Measurements from ENCODE around the gene EI24.
A peak's percentile ranks its signal among the peaks of the same experiment; 100 is the strongest.
"Not testable (repeated sequence)": the region's sequence is repeated elsewhere in the genome, so short reads cannot be mapped to it uniquely, and the experiment has no call there.

EI24 gene

DNA sequence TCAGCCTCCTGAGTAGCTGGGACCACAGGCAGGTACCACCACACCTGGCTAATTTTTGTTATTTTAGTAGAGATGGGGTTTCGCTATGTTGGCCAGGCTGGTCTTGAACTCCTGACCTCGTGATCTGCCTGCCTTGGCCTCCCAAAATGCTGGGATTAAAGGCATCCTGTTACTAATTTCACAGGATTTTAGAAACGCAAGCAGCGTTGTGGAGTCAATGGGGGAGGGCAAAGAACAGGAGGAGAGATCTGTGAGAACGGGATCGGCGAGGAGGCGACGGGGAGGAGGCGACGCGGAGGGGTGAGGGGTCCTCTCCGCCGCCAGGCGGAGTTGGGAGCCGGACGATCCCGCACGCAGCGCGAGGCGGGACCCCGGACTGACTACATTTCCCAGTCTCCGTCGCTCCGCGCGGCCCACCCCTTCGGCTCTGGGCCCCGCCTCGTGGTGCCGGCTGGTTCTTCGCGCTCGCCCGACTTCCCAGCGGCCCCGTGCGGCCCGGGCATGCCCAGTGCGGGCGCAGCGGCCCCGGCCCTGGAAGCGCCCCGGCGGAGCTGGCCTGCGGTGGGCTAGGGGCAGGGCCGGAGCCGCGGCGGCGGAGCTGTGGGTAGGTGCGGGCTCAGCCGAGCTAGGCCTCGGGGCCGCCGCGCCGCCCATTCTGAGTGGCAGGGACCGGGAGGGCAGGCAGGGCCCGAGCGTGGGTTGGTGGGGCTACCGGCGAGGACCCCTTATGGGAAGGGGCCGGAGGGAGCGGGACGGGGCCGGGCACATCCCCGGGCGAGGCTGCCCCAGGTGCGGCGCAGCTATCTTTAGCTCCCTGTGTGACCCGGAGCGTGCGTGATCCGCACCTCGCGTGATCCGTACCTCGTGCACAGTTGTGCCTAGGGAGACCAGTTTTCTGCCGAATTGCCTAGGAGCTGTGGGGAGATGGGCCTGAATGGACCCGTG, at the start of gene EI24:
Gene EI24 (plus strand): TSS at position 508 of the 945 bp plus-strand sequence. CDS start 3,051 bp downstream, outside the sequence.
- peak; percentile 93 for DNase-seq (ENCODE audit: low spot score)

- DNase-seq (ENCODE audit: low spot score) = no peak
Measured at GRCh38 chr11:125519860-125520834, 49.1 kb upstream of the EI24 start.

DNA sequence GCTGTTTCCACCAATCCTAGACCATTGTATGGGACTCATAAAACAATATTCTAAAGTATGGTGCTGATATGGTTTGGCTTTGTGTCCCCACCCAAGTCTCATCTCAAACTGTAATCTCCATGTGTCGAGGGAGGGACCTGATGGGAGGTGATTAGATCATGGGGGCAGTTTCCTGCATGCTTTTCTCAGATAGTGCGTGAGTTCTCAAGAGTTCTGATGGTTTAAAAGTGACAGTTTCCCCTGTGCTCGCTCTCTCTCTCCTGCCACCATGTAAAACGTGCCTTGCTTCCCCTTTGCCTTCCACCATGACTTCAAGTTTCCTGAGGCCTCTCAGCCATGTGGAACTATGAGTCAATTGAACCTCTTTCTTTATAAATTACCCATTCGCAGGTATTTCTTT, 44.0 kb upstream of the EI24 start:
- no peak for DNase-seq (ENCODE audit: low spot score)

DNA sequence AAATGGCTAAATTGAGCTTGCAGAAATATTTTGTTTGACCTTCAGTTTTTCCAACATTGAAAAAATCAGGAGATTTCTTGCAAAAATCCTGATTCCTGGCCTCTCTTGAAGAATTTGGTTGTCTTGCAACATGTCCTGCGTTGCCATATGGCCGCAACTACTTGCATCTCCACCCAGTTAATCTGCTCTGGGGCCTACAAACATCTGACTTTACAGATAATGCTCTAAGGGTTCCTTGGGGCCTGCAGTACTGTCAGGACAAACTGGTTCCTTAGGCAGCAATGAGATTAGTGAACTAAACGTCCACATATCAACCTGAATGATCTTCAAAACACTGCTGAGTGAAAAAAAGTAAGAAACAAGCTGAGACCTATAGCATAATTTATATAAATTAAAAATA, 36.6 kb upstream of the EI24 start:
- no peak for DNase-seq (ENCODE audit: low spot score)

- no peak for DNase-seq (ENCODE audit: low spot score)
Measured at GRCh38 chr11:125535585-125535984, 33.7 kb upstream of the EI24 start.

GRCh38 chr11:125536834-125537233, 32.4 kb upstream of the EI24 start:
- DNase-seq (ENCODE audit: low spot score) = not testable (repeated sequence)

DNA sequence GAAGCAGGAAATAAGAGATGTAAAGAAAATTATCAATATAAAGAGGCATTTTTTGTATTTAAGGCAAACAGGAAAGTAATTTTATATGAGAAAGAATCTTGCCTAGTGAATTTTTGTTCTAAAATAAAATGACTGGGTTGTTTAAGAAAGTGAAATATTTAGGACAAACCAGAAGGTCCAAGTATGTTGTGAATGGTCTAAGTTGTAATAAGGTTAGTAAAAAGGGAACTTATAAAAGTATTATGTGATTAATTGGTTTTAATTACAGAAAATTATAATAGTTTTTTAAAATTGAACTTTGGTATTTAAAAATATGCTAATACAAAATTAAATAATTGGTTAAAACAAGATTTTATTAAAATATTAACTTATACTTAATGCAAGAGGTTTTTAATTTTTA, 26.6 kb upstream of the EI24 start:
- no peak for DNase-seq (ENCODE audit: low spot score)

- DNase-seq (ENCODE audit: low spot score) = no peak
Measured at GRCh38 chr11:125550780-125551179, 18.5 kb upstream of the EI24 start.

GRCh38 chr11:125551835-125552342, 17.4 kb upstream of the EI24 start:
- DNase-seq (ENCODE audit: low spot score) = no peak

- no peak for DNase-seq (ENCODE audit: low spot score)
Measured at GRCh38 chr11:125552927-125553326, 16.4 kb upstream of the EI24 start.

DNA sequence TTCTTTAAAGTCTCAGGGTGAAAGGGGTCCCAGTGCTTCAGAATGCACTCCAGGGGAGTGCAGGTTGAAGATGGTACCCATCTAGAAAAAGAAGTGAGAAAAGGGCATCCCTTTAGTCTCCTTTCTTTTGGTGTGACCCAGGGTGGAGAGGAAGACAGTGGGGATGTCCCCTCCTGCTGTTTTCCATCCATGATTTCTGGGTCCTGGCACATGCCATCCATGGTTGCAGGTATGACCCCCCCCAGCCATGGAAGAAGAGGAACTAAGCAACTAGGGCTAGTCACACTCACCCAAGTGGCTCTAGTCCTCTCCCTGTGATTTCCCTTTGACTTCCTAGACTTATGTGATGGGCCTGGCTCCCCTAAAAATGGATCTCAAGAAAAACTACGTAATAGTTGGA, 15.9 kb upstream of the EI24 start:
- DNase-seq (ENCODE audit: low spot score) = no peak

GRCh38 chr11:125554038-125554437, 15.2 kb upstream of the EI24 start:
- no peak for DNase-seq (ENCODE audit: low spot score)

GRCh38 chr11:125559888-125560287, 9.4 kb upstream of the EI24 start:
- no peak for DNase-seq (ENCODE audit: low spot score)

DNA sequence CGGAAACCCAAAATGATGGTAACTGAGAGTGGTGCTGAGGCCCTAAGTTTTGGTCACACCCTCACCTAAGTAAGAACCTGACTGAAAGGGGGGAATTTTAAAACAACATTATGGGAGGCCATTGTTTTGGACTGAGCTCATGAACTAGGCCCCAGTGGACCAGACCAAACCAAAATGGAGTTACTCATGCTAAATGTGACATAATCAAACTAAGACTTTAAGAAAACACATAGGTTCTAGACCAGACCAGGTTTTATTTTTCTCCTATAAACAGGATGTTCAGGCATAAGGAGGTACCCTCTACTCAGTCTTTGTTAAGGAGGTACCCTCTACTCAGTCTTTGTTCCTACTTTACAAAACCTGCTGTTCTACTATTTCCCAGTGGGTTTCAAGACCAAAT, 7.4 kb upstream of the EI24 start:
- no peak for DNase-seq (ENCODE audit: low spot score)

DNA sequence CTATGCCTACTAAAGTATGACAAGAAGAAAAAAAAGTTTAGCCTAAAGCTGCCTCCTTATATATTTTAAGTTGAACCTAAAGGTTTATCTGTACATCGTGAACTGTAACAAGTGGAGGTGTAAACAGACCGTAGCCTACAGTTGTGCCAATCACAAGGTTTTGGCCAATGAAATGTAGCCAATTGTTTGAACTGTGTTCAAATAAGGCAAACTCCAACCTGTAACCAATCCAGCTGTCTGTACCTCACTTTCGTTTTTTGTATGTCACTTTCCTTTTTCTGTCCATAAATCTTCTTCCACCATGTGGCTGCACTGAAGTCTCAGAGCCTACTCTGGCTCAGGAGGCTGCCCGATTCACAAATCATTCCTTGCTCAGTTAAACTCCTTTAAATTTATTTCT, 6.8 kb upstream of the EI24 start:
- no peak for DNase-seq (ENCODE audit: low spot score)

DNA sequence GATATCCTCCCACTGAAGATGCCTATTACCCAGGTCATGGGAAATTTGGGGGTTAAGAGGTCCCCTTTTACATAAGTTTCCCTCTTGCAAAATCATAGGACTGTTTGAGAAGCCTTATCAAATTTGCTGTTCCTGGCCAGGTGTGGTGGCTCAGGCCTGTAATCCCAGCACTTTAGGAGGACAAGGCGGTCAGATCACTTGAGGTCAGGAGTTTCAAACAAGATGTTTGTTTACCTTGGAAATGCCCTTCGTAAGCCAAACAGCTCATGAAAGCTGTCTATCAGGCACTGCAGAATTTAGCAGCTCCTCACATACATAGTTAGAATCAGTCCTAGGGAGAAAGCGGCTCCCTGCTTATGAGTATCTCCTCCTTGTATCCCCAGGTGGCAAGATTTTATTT, 4.9 kb upstream of the EI24 start:
- DNase-seq (ENCODE audit: low spot score) = no peak

DNA sequence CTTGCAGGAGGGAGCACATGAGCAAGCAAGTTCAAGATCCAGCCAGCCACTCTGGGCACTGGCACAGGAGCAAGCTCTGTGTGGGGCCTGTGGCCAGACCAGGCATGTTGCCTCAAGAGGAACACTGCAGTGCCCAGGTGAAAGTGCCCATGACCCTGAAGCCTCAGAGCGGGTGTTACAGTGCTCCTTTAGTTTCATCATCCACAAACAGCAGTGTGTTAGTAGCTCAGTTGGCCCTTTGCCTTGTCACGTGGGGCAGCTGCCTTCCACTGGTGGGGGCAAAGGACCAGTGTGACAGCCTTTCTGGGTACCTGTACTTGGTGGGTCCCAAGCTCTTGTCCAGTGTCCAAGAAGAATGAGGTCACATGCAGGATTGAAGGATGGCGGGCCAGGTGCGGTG, 3.0 kb upstream of the EI24 start:
- DNase-seq (ENCODE audit: low spot score) = no peak

DNA sequence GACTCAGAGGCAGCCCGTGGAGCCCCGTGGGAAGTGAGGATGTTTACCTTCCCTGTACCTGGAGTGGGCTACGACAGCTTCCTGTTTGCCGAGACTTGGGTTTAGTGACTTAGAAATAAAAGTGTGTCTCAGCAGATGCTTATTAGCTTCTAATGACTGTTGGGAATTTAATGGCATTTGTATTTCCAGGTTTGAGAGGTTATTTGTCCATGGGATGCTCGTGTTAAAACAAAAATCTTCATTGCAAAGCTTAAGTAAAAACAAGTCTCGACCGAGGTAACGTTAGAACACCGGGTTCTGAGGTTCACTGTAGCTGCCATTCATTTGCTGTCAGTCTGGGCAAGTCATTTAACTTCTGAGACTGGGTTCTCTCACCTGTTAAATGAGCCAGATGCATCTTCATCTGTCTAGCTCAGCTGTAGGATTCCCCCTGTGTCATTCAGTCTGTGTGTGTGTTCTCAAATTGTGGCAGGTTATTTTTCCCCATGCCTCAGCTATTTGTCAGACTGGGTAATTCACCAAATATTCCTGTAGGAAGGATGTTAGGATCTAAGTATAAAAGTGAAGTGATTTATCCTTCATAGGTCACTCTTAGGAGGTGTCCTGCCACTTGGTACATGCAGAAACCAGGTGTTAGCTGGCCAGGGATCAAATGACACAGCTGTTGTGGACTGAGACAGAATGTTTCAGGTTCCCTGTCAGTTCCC, 791 bp downstream of the EI24 start:
- peak; percentile 55 for DNase-seq (ENCODE audit: low spot score)

DNA sequence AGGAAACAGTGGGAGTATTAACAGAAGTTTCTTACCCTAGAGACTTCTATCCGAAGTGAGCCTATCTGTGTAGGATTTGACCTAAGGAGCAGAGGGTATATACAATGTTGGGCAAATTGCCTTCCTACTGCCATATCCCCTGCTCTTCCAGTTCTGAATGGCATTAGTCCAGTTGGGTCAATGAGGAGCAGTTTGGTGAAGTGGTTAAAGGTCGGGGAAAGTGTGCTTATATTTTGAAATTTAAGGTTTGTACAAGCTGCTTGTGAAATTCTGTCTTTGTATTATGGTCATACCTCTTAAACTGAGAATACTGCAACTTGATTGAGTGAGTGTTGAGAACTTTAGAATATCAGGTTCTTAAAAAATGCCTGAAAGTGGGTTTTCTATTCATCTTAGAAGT, 1.7 kb downstream of the EI24 start:
- DNase-seq (ENCODE audit: low spot score) = no peak

DNA sequence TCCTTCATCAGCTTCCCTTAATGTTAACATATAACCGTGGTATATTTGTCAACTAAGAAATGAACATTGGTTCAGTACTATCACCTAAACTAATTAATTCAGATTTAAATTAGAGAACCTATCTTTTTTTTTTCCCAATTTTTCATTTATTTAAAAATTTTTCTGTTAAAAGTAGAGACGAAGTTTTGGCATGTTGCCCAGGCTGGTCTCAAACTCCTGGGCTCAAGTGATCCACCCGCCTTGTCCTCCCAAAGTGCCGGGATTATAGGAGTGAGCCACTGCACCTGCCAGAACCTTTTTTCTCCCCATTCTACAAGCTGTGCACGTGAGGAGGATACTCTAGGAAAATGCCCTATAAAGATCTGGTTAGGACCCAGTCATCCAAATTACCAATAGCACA, 3.6 kb downstream of the EI24 start:
- no peak for DNase-seq (ENCODE audit: low spot score)

- DNase-seq (ENCODE audit: low spot score) = not testable (repeated sequence)
Measured at GRCh38 chr11:125577181-125577580, 7.9 kb downstream of the EI24 start.

- DNase-seq (ENCODE audit: low spot score) = no peak
Measured at GRCh38 chr11:125578783-125579182, 9.5 kb downstream of the EI24 start.

All from kidney tubule cell (primary cell).